ENCODE data around the gene ARL10. TPM values are rescaled to one million over a fixed set of nuclear protein-coding genes. Genes with fewer than 3 reads are reported as not detected.

Gene ARL10
- total RNA-seq, 1 donor from 2014 or later = 14.5 TPM

GRCh38 chr5:176369934-176370711 lies 4.8 kb downstream of the ARL10 start:
- Mint-ChIP-seq H3K36me3 (ENCODE audit: low read depth, unreplicated experiment) (peaks cover 20% of the 10 kb centered on the region), H3K4me1 (ENCODE audit: unreplicated experiment) (no peaks in the 10 kb centered on the region), H3K4me3 (ENCODE audit: unreplicated experiment) (no peak overlapping the region), H3K27me3 (ENCODE audit: unreplicated experiment) (peaks cover 9% of the 10 kb centered on the region), H3K27ac (ENCODE audit: unreplicated experiment) (no peak overlapping the region), H3K9me3 (ENCODE audit: unreplicated experiment) (no peaks in the 10 kb centered on the region)
- DNase-seq (ENCODE audit: low spot score) = no peak
- TF ChIP-seq CTCF (IDR thresholded peaks at IDR 0.05; ENCODE audit: unreplicated experiment) = no peak

DNA sequence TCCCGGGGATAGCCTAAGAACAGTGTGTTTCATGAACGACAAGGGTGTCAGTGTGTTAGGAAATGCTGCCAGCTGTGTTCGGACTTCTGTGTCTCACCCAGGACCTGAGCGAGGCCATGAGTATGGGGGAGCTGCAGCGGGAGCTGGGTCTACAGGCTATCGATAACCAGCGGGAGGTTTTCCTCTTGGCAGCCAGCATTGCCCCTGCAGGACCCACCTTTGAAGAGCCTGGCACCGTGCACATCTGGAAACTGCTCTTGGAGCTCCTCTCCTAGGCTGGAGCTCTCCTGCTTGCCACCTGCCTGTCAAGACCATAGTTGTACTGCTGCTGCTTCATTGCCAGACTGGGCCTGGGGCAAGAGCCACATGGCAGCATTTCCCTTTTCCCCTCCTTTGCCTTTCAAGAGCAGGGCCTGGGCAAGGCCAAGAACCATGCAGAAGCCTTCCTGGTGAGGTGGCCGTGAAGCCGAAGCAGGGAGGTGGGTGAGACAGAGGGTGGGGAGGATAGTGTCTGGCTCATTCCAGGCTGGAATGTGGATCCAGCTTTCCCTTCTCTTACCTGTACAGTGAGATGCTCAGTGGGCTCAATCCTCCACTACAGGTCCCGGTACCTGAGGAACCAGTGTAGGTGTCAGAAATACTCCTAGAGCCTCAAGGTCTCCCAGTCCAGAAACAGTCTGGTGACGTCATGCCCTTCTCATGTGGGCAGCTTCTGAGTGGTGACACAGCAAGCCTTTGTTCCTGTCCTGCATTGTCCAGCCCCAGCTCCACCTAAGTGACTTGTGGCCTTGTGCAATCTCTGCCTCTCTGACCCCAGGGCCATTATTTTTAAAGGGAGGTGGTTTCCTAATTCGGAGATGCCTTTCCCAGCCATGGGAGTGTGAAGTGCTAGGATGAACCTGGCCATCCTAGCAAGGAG lies 6.6 kb downstream of the ARL10 start:
- H3K27ac Mint-ChIP-seq (ENCODE audit: unreplicated experiment) = no peak overlapping the region
- peaks cover 5% of the 10 kb centered on the region for H3K27me3 Mint-ChIP-seq (ENCODE audit: unreplicated experiment)

GRCh38 chr5:176373100-176373818 lies 8.0 kb downstream of the ARL10 start:
- H3K9me3 Mint-ChIP-seq (ENCODE audit: unreplicated experiment) = no peaks in the 10 kb centered on the region

More for the DNA sequence above, 6.6 kb downstream of the ARL10 start:
- H3K36me3 Mint-ChIP-seq (ENCODE audit: low read depth, unreplicated experiment) = peaks cover 15% of the 10 kb centered on the region
- DNase-seq (ENCODE audit: low spot score) = no peak
- H3K4me3 Mint-ChIP-seq (ENCODE audit: unreplicated experiment) = no peak overlapping the region
- TF ChIP-seq CTCF (IDR thresholded peaks at IDR 0.05; ENCODE audit: unreplicated experiment) = no peak
- H3K9me3 Mint-ChIP-seq (ENCODE audit: unreplicated experiment) = no peaks in the 10 kb centered on the region
- H3K4me1 Mint-ChIP-seq (ENCODE audit: unreplicated experiment) = no peaks in the 10 kb centered on the region

GRCh38 chr5:176379881-176380280 lies 14.6 kb downstream of the ARL10 start:
- H3K27ac Mint-ChIP-seq (ENCODE audit: unreplicated experiment) = no peak overlapping the region
- H3K27me3 Mint-ChIP-seq (ENCODE audit: unreplicated experiment) = no peaks in the 10 kb centered on the region
- H3K4me1 Mint-ChIP-seq (ENCODE audit: unreplicated experiment) = no peaks in the 10 kb centered on the region
- DNase-seq (ENCODE audit: low spot score) = no peak
- no peak for TF ChIP-seq CTCF (IDR thresholded peaks at IDR 0.05; ENCODE audit: unreplicated experiment)
- H3K9me3 Mint-ChIP-seq (ENCODE audit: unreplicated experiment) = no peaks in the 10 kb centered on the region
- H3K36me3 Mint-ChIP-seq (ENCODE audit: low read depth, unreplicated experiment) = peaks cover 12% of the 10 kb centered on the region
- H3K4me3 Mint-ChIP-seq (ENCODE audit: unreplicated experiment) = no peak overlapping the region

More at GRCh38 chr5:176373100-176373818, 8.0 kb downstream of the ARL10 start:
- Mint-ChIP-seq H3K36me3 (ENCODE audit: low read depth, unreplicated experiment) (peaks cover 4% of the 10 kb centered on the region), H3K27me3 (ENCODE audit: unreplicated experiment) (no peaks in the 10 kb centered on the region), H3K4me3 (ENCODE audit: unreplicated experiment) (no peak overlapping the region), H3K27ac (ENCODE audit: unreplicated experiment) (no peak overlapping the region), H3K4me1 (ENCODE audit: unreplicated experiment) (no peaks in the 10 kb centered on the region)
- DNase-seq (ENCODE audit: low spot score) = no peak
- TF ChIP-seq CTCF (IDR thresholded peaks at IDR 0.05; ENCODE audit: unreplicated experiment) = no peak

Data from endothelial cell (in vitro differentiated cells).